Brain microvascular endothelial cell (primary cell): ENCODE measurements around the gene OTOG.

Source experiments
- DNase-seq: peaks from one replicate; pipeline ENCODE4 v3.0.0-alpha.2; 2020
- H3K27ac ChIP-seq: fragments of 250-450 bp; sonication (Bioruptor Pico); 2 replicates; pipeline ENCODE4 v1.5.1; 2020; ENCODE audit warnings: mild to moderate bottlenecking, moderate library complexity
- H3K27me3 ChIP-seq: fragments of 250-450 bp; sonication (Bioruptor Pico); replicated peaks from 2 replicates; pipeline ENCODE4 v1.5.1; 2020; ENCODE audit warnings: mild to moderate bottlenecking
- H3K36me3 ChIP-seq: fragments of 250-450 bp; sonication (Bioruptor Pico); replicated peaks from 2 replicates; pipeline ENCODE4 v1.5.1; 2020; ENCODE audit warnings: mild to moderate bottlenecking
- H3K4me3 ChIP-seq: 2 replicates; pipeline ENCODE4 v1.5.1; 2011; ENCODE audit warnings: low read depth, mild to moderate bottlenecking, control low read depth, low read length, moderate library complexity
- CTCF ChIP-seq: IDR thresholded peaks from 2 replicates; pipeline ENCODE4 v1.5.1; 2011; ENCODE audit warnings: low read depth, mild to moderate bottlenecking, moderate library complexity, low read length, control low read depth, inconsistent platforms; ENCODE audit errors: missing control alignments
- in situ Hi-C: cut with HindIII; loops from 2 replicates; pipeline ENCODE4 v1.10.0; 2017; ENCODE audit warnings: low sequenced_read_pairs, low pct_ligation_motif_present

Gene OTOG

GRCh38 chr11:17601676-17602075 lies 54.6 kb downstream of the OTOG start:
- no peak overlapping the region for H3K4me3 ChIP-seq
- no peaks in the 10 kb centered on the region for H3K36me3 ChIP-seq
- in situ Hi-C loops = no loop called here
- H3K27ac ChIP-seq = no peak overlapping the region
- TF ChIP-seq CTCF = no peak
- H3K27me3 ChIP-seq = no peaks in the 10 kb centered on the region
- DNase-seq = no peak

- TF ChIP-seq CTCF = no peak
- Histone ChIP-seq H3K36me3 (no peaks in the 10 kb centered on the region), H3K27me3 (no peaks in the 10 kb centered on the region), H3K27ac (no peak overlapping the region), H3K4me3 (no peak overlapping the region)
- no peak for DNase-seq
- in situ Hi-C loops = no loop called here
Measured at GRCh38 chr11:17602105-17603001, 55.3 kb downstream of the OTOG start.

GRCh38 chr11:17603056-17603825 lies 56.2 kb downstream of the OTOG start:
- DNase-seq = no peak
- Histone ChIP-seq H3K27me3 (no peaks in the 10 kb centered on the region), H3K27ac (no peak overlapping the region), H3K4me3 (no peak overlapping the region), H3K36me3 (no peaks in the 10 kb centered on the region)
- no peak for TF ChIP-seq CTCF
- in situ Hi-C loops = no loop called here

- H3K36me3 ChIP-seq = no peaks in the 10 kb centered on the region
- in situ Hi-C loops = no loop called here
- no peak overlapping the region for H3K27ac ChIP-seq
- H3K27me3 ChIP-seq = no peaks in the 10 kb centered on the region
- DNase-seq = no peak
- no peak for TF ChIP-seq CTCF
- no peak overlapping the region for H3K4me3 ChIP-seq
Measured at GRCh38 chr11:17604201-17604914, 57.3 kb downstream of the OTOG start.

GRCh38 chr11:17604915-17605233 lies 57.8 kb downstream of the OTOG start:
- H3K27me3 ChIP-seq = no peaks in the 10 kb centered on the region

More at GRCh38 chr11:17604915-17605233, 57.8 kb downstream of the OTOG start:
- H3K4me3 ChIP-seq = no peak overlapping the region
- H3K27ac ChIP-seq = no peak overlapping the region
- no peaks in the 10 kb centered on the region for H3K36me3 ChIP-seq
- no peak for TF ChIP-seq CTCF
- in situ Hi-C loops = no loop called here
- no peak for DNase-seq
